ENCODE results near the gene STXBP5.

GRCh38 chr6:147192278-147192911, 11.8 kb upstream of the STXBP5 start:
- TF ChIP-seq CTCF (IDR thresholded peaks at IDR 0.05) (no peak), POLR2A (IDR thresholded peaks at IDR 0.05) (no peak)

Data from body of pancreas (tissue), 4 donors.